PC-9 (cell line): ENCODE results near the gene CNTNAP2. TPM values are rescaled to one million over a fixed set of nuclear protein-coding genes. Genes with fewer than 3 reads are reported as not detected.

Experiments
- BruUV-seq: library from RNA; stranded (reverse); fragments of 400-500 nt; replicated peaks from 2 replicates; lab custom pipeline; 2021; lab: Mats Ljungman, UMichigan
- CTCF ChIA-PET: fragments of 300-600 bp; sonication (Branson Sonifier 250); formaldehyde crosslinking; loops from one replicate; lab custom pipeline; 2022; ENCODE audit warnings: antibody characterized with exemption; lab: Charles Lee
- POLR2A ChIA-PET: fragments of 300-600 bp; sonication (Branson Sonifier 250); formaldehyde crosslinking; loops from one replicate; lab custom pipeline; 2022; ENCODE audit warnings: antibody characterized with exemption; ENCODE audit not compliant: unreplicated experiment; lab: Charles Lee
- DNase-seq, 2 experiments: peaks; one replicate each; pipeline versions ENCODE4 v3.0.0 to v3.0.0-alpha.2; 2015 to 2022; ENCODE audit warnings: mixed read lengths in 1 of 2
- H2AFZ ChIP-seq: fragments of 200-600 bp; sonication (generic); 2 replicates; pipeline ENCODE4 v1.8.1; 2017; ENCODE audit warnings: antibody characterized with exemption
- H3F3A ChIP-seq: fragments of 200-600 bp; sonication (generic); 2 replicates; pipeline ENCODE4 v1.8.1; 2017; ENCODE audit warnings: antibody characterized with exemption, mild to moderate bottlenecking, low read depth; ENCODE audit not compliant: insufficient read depth
- H3K27ac ChIP-seq: fragments of 200-600 bp; sonication (generic); 2 replicates; pipeline ENCODE4 v1.6.1; 2016; ENCODE audit warnings: mixed run types
- H3K27me3 ChIP-seq: fragments of 200-600 bp; sonication (generic); 2 replicates; pipeline ENCODE4 v1.6.1; 2016; ENCODE audit warnings: low read depth, mixed run types; ENCODE audit not compliant: insufficient read depth
- H3K36me3 ChIP-seq: fragments of 200-600 bp; sonication (generic); 2 replicates; pipeline ENCODE4 v1.6.1; 2016; ENCODE audit warnings: low read depth, mixed run types
- H3K4me1 ChIP-seq: fragments of 200-600 bp; sonication (generic); replicated peaks from 2 replicates; pipeline ENCODE4 v1.6.1; 2016; ENCODE audit warnings: mixed run types; ENCODE audit not compliant: insufficient read depth
- H3K4me2 ChIP-seq: fragments of 200-600 bp; sonication (generic); 2 replicates; pipeline ENCODE4 v1.6.1; 2017; ENCODE audit warnings: mixed run types
- H3K4me3 ChIP-seq: fragments of 200-600 bp; sonication (generic); 2 replicates; pipeline ENCODE4 v1.6.1; 2016; ENCODE audit warnings: mixed run types
- H3K79me2 ChIP-seq: fragments of 200-600 bp; sonication (generic); 2 replicates; pipeline ENCODE4 v1.6.1; 2017; ENCODE audit warnings: low read depth, mixed run types
- H3K9me2 ChIP-seq: fragments of 200-600 bp; sonication (generic); 2 replicates; pipeline ENCODE4 v1.8.1; 2017; ENCODE audit warnings: mild to moderate bottlenecking; ENCODE audit not compliant: insufficient read depth
- H3K9me3 ChIP-seq: fragments of 200-600 bp; sonication (generic); 2 replicates; pipeline ENCODE4 v1.8.1; 2016; ENCODE audit warnings: low read depth; ENCODE audit not compliant: insufficient read depth
- H4K20me1 ChIP-seq: fragments of 200-600 bp; sonication (generic); 2 replicates; pipeline ENCODE4 v1.8.1; 2017; ENCODE audit not compliant: insufficient read depth
- CTCF ChIP-seq: fragments of 200-600 bp; sonication (generic); conservative IDR thresholded peaks from 2 replicates; pipeline ENCODE4 v1.6.1; 2017; ENCODE audit warnings: mixed run types, antibody characterized with exemption, mild to moderate bottlenecking, moderate library complexity
- EZH2 ChIP-seq: fragments of 200-600 bp; sonication (generic); IDR thresholded peaks from 2 replicates; pipeline ENCODE4 v1.8.0; 2017; ENCODE audit warnings: antibody characterized with exemption, low read depth
- intact Hi-C: fragments of 100-400 bp; cut with micrococcal nuclease; formaldehyde crosslinking; loops from one replicate; pipeline ENCODE4 v1.10.0; 2022; ENCODE audit not compliant: unreplicated experiment
- total RNA-seq: library from RNA; stranded (reverse); gene quantifications from 2 replicates; pipeline ENCODE4 v1.2.3, GENCODE V29; 2021

CNTNAP2 gene
- total RNA-seq, 1 experiment from 2014 or later, result not detected

DNA sequence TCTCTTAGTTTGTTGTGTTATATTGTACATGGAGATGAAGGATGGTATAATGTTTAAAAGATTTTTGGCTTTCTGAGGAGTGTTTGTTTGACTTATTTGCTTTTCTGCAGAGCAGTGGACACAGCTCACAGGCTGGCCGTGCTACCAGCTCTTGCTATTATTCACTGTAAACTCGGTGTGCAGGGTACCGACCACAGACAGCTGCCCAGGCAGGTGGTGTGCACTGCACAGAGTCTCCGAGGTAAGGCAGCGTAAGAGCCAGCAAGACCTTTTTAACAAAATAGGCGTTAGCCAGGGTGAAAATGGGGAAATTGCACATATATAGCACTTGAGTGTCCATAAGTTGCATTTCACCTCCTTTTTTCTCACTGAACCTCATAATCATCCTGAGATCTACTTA lies 438.0 kb downstream of the CNTNAP2 start:
- Histone ChIP-seq H3K79me2 (no peaks in the 10 kb centered on the region), H2AFZ (no peak overlapping the region), H4K20me1 (no peaks in the 10 kb centered on the region), H3K9me2 (no peaks in the 10 kb centered on the region), H3F3A (no peaks in the 10 kb centered on the region), H3K4me3 (no peak overlapping the region), H3K9me3 (no peaks in the 10 kb centered on the region), H3K27me3 (no peaks in the 10 kb centered on the region; the same call in 1 of the 2 replicates), H3K27ac (no peak overlapping the region), H3K4me2 (no peak overlapping the region), H3K36me3 (no peaks in the 10 kb centered on the region), H3K4me1 (no peaks in the 10 kb centered on the region)
- CTCF ChIA-PET, result no interaction called here
- TF ChIP-seq EZH2, result no peak
- TF ChIP-seq CTCF, result no peak
- POLR2A ChIA-PET, result no interaction called here
- no peak for DNase-seq
- no TSS peak for BruUV-seq
- intact Hi-C loops, result loop anchor here (1.0 kb wide), 1 partner anchor 33 kb away; no protein-coding TSS in a partner anchor

DNA sequence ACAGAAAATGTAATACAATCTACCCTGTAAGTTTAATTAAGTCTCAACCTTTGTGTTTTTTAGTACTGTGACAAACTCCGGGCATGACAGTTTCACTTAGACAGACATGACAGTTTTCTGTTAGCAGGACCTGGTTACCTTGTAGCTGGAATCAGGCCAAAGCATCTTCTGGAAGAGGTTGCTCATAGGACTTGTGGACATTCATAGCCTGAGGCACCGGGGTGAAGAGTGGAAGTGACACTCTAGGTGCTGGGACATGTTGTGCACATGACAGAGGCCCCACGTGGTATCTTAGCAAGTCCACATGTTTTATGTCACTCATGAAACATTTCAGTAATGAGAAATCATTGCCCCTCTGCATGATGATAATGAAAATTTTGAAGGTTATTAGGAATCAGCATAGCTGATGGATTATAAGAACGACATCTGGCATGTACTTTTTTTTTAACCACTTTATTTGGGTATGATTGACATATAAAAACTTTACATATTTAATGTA lies 441.4 kb downstream of the CNTNAP2 start:
- TF ChIP-seq EZH2 (no peak), CTCF (no peak)
- Histone ChIP-seq H4K20me1 (no peaks in the 10 kb centered on the region), H3K9me2 (no peaks in the 10 kb centered on the region), H3K36me3 (no peaks in the 10 kb centered on the region), H3K27ac (no peak overlapping the region), H3K27me3 (no peaks in the 10 kb centered on the region; the same call in 1 of the 2 replicates), H3K9me3 (no peaks in the 10 kb centered on the region), H2AFZ (no peak overlapping the region), H3K4me1 (no peaks in the 10 kb centered on the region), H3K4me2 (no peak overlapping the region), H3K4me3 (no peak overlapping the region), H3F3A (no peaks in the 10 kb centered on the region), H3K79me2 (no peaks in the 10 kb centered on the region)
- CTCF ChIA-PET, result no interaction called here
- DNase-seq, result no peak
- intact Hi-C loops, result no loop called here
- POLR2A ChIA-PET, result no interaction called here
- BruUV-seq, result no TSS peak

DNA sequence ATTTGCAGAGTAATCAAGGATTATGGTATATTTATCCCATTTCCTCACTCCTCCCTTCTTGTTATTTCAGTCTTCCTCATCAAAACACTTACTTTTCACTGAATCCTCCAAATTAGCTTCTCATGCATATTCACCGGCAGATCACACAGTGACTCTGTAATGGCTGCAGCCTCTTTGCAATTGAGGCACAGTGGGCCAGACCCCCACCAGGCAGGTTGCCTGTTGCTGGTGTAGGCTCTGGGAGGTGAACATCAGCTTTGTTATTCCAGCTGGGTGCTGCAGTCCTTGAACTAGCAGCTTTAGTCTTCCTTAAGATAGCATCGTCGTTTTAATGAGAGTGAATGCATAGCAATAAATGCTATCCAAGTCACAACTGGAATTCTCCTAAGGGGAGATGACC lies 449.3 kb downstream of the CNTNAP2 start:
- intact Hi-C loops, result no loop called here
- TF ChIP-seq CTCF (no peak), EZH2 (no peak)

More for the DNA sequence above, 449.3 kb downstream of the CNTNAP2 start:
- Histone ChIP-seq H3F3A (no peaks in the 10 kb centered on the region), H3K9me2 (no peaks in the 10 kb centered on the region), H3K4me3 (no peak overlapping the region), H3K79me2 (no peaks in the 10 kb centered on the region), H4K20me1 (no peaks in the 10 kb centered on the region), H2AFZ (no peak overlapping the region), H3K4me1 (no peaks in the 10 kb centered on the region), H3K4me2 (no peak overlapping the region), H3K27ac (no peak overlapping the region), H3K36me3 (no peaks in the 10 kb centered on the region), H3K9me3 (no peaks in the 10 kb centered on the region; the same call in 1 of the 2 replicates), H3K27me3 (no peaks in the 10 kb centered on the region)
- no peak for DNase-seq
- ChIA-PET POLR2A (no interaction called here), CTCF (no interaction called here)
- no TSS peak for BruUV-seq
